GM12891 (cell line): Measurements from ENCODE around the gene CSPG5.

ENCODE experiments used
- POLR2A ChIP-seq: IDR thresholded peaks from 2 replicates; pipeline ENCODE4 v1.6.1; 2011; ENCODE audit warnings: low read depth, low read length, control low read depth
- POLR2AphosphoS5 ChIP-seq: IDR thresholded peaks from 2 replicates; pipeline ENCODE4 v1.6.1; 2011; ENCODE audit warnings: low read depth, low read length, control low read depth
- TAF1 ChIP-seq: IDR thresholded peaks from 2 replicates; pipeline ENCODE4 v1.6.1; 2011; ENCODE audit warnings: low read depth, low read length, control low read depth

- TF ChIP-seq POLR2A (no peak), POLR2AphosphoS5 (no peak), TAF1 (no peak)
Measured at GRCh38 chr3:47523310-47524073, 55.2 kb downstream of the CSPG5 start.
